ENCODE results near the gene AQP12A.

Gene AQP12A

GRCh38 chr2:240725266-240725665 is 33.6 kb downstream of the AQP12A start:
- DNase-seq = no peak

GRCh38 chr2:240725671-240726070 is 34.0 kb downstream of the AQP12A start:
- DNase-seq = no peak

GRCh38 chr2:240726876-240727275 is 35.2 kb downstream of the AQP12A start:
- DNase-seq = no peak

- DNase-seq = no peak
Observed at GRCh38 chr2:240727439-240727838, 35.8 kb downstream of the AQP12A start.

GRCh38 chr2:240727913-240728312 is 36.2 kb downstream of the AQP12A start:
- DNase-seq = no peak

GRCh38 chr2:240728361-240728760 is 36.7 kb downstream of the AQP12A start:
- DNase-seq = no peak

- DNase-seq = no peak
Observed at GRCh38 chr2:240728827-240729226, 37.2 kb downstream of the AQP12A start.

- no peak for DNase-seq
Observed at GRCh38 chr2:240730501-240731177, 39.0 kb downstream of the AQP12A start.

GRCh38 chr2:240731178-240731545 is 39.5 kb downstream of the AQP12A start:
- no peak for DNase-seq

- DNase-seq = no peak
Observed at GRCh38 chr2:240732184-240732583, 40.5 kb downstream of the AQP12A start.

GRCh38 chr2:240732911-240733622 is 41.4 kb downstream of the AQP12A start:
- no peak for DNase-seq

GRCh38 chr2:240733803-240734495 is 42.3 kb downstream of the AQP12A start:
- DNase-seq = peak; percentile 5

GRCh38 chr2:240734756-240735155 is 43.1 kb downstream of the AQP12A start:
- no peak for DNase-seq

GRCh38 chr2:240735476-240735875 is 43.8 kb downstream of the AQP12A start:
- DNase-seq = no peak

- no peak for DNase-seq
Observed at GRCh38 chr2:240736281-240737250, 44.9 kb downstream of the AQP12A start.

- DNase-seq = no peak
Observed at GRCh38 chr2:240737512-240737911, 45.8 kb downstream of the AQP12A start.

- DNase-seq = no peak
Observed at GRCh38 chr2:240737958-240738357, 46.3 kb downstream of the AQP12A start.

GRCh38 chr2:240739797-240740196 is 48.1 kb downstream of the AQP12A start:
- DNase-seq = peak; percentile 19

- no peak for DNase-seq
Observed at GRCh38 chr2:240741091-240741490, 49.4 kb downstream of the AQP12A start.

GRCh38 chr2:240742602-240743095 is 51.0 kb downstream of the AQP12A start:
- DNase-seq = no peak

- no peak for DNase-seq
Observed at GRCh38 chr2:240745456-240745855, 53.8 kb downstream of the AQP12A start.

GRCh38 chr2:240745962-240746361 is 54.3 kb downstream of the AQP12A start:
- no peak for DNase-seq

- no peak for DNase-seq
Observed at GRCh38 chr2:240746671-240747070, 55.0 kb downstream of the AQP12A start.
